Glomerular visceral epithelial cell (primary cell): ENCODE data around the gene TMEM80.

Experiments
- DNase-seq: peaks from one replicate; pipeline ENCODE4 v3.0.0-alpha.2; 2016; ENCODE audit errors: extremely low spot score

Gene TMEM80

DNA sequence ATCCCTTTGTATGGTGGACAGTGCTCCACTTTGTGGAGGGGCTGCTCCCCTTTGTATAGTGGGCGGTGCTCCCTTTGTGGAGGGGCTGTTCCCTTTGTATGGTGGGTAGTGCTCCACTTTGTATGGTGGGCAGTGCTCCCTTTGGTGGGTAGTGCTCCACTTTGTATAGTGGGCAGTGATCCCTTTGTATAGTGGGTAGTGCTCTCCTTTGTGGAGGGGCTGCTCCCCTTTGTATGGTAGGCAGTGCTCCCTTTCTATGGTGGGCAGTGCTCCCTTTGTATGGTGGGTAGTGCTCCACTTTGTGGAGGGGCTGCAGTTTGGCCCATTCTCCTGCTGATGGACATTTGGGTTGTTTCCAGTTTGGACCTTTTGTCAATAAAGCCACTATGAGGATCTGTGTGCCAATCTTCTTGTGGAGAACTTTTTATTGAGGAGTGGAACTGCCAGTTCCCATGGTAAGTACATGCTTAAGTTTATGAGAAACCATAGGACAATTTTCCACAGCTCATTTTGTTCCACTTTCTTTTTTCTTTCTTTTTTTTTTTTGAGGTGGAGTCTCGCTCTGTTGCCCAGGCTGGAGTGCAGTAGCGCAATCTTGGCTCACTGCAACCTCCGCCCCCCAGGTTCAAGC is 47.1 kb downstream of the TMEM80 start:
- no peak for DNase-seq

DNA sequence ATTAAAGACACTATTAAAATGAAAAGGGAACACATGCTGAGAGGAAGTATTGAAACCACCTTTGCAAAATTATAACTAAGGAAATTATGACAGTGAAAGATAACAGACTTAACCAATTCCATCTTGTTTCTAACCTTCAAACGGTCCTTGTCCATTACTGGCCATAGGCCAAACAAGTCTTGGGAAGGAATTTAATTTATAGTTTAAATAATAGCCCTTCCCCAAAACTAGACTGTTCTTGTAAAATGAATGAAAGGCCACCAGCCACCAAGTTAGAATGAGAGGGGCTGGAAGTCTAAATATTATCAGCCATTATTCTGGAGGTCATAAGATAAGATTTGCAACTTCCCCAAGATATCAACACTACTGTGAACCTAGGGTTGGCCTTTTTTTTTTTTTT is 49.8 kb downstream of the TMEM80 start:
- no peak for DNase-seq

- peak; percentile 34 for DNase-seq
Observed at GRCh38 chr11:746289-747157, 50.9 kb downstream of the TMEM80 start.

- peak; percentile 86 for DNase-seq
Observed at GRCh38 chr11:747158-748006, 51.8 kb downstream of the TMEM80 start, which contains the start of gene TALDO1. Gene TALDO1 (plus strand): TSS chr11:747464. CDS start chr11:747482, 18 bp downstream.

GRCh38 chr11:748007-748359 is 52.4 kb downstream of the TMEM80 start:
- DNase-seq = no peak

GRCh38 chr11:749731-750130 is 54.1 kb downstream of the TMEM80 start:
- no peak for DNase-seq
